AG08395 (cell line): ENCODE results near the gene DOK4.

ENCODE experiments used
- DNase-seq: peaks from one replicate; pipeline ENCODE4 v3.0.0; 2012; ENCODE audit warnings: mixed read lengths, low spot score

The DOK4 gene

GRCh38 chr16:57477531-57478202, 8.6 kb downstream of the DOK4 start:
- no peak for DNase-seq

GRCh38 chr16:57476546-57477410, 9.5 kb downstream of the DOK4 start:
- no peak for DNase-seq

- no peak for DNase-seq
These were observed 10.5 kb downstream of the DOK4 start for GRCh38 chr16:57475711-57476339.

- no peak for DNase-seq
These were observed 11.3 kb downstream of the DOK4 start for GRCh38 chr16:57474671-57475661.

DNA sequence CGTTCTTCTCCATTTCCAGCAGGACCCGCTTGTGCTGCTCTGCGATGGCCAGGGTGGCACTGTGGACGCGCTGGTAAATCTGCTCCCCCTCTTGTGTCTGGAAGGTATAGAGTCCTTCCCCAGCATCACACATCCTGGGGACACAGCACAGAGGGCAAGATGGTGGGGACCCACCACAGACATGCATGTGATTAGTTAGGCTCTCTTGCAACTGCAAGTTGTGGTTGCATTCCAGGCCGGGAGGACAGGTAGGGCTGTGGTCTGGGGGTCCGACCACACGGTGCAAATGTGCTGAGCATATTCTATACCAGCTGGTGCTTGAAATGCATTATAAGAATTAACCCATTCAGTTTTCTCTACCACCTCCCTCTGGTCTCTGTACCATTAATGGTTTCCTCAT, 12.4 kb downstream of the DOK4 start:
- DNase-seq: no peak

GRCh38 chr16:57473176-57473840, 13.0 kb downstream of the DOK4 start:
- no peak for DNase-seq

GRCh38 chr16:57472665-57473060, 13.6 kb downstream of the DOK4 start:
- no peak for DNase-seq

DNA sequence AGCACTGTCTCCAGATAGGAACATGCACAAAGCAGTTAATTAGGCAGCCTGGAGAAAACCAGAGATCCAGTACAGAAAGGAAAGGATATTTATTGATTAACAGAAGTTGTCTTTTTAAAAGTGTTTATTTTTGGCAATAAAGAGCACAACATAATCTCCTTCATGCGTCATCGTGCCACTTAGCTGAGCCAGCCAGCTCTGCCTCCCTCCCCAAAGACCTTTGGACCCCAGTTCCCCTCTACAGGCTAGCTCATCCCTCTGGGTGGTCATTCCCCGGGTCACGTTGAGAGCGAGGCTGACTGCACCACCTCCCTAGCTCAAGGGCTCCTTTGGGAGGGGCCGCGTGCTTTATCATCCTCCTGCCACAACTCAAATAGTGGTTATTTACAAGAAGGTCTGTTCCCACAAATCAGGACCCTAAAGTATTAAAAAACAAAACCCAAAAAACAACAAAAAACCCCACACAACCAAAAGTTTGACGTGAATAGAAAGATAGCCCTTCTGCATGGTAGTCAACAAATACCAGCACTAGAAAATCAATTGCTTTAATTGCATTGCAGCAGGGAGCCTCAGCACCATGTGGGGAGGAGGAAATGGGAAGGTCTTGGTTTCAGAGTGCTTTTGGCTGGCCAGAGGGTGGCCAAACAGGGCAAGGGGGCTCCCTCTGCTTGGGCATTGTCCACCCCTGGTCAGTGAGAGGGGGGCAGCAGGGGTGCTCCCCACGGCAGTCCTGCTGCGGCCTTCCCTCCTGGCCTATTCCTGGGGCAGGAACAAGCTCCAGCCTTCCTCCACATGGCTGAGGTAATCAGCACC, 14.2 kb downstream of the DOK4 start:
- DNase-seq: no peak

DNA sequence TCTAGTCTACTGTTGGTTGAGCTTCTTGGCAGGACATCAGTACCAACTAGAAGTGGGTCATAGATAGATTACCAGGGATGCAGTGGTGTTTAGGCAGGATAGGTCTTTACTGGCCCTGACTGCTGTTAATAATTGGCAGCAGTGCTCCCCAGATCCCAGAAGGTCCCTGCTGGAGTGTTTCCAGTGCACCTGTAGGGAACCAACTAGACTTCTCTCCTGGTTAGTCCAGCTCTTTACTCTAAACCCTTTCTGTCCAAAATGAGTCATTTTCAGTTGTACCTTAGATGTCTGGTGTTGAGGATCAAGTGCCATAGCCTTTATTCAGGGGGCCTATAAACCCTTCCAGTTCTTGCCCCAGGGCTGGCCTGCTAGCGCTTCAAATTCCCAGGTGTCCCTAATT, 15.1 kb downstream of the DOK4 start:
- DNase-seq: no peak

GRCh38 chr16:57470711-57471110, 15.6 kb downstream of the DOK4 start:
- peak; percentile 11 for DNase-seq

GRCh38 chr16:57469917-57470470, 16.3 kb downstream of the DOK4 start:
- no peak for DNase-seq

DNA sequence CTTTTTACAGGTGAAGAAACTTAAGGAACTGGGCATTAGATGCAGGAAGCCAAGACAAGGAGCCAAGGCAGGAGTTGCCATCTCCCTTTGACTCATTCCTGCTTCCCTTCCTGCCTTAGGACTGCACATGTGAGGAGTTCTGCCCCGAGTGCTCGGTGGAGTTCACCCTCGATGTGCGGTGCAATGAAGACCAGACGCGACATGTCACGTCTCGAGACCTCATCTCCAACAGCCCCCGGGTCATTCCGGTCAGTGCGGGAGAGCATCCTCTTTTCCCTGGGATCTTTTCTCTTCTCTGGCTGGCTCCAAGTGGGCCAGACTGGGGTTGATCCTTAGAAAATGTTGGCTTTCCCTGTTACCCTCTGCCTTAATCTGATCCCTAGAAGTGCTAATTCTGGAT, 17.2 kb downstream of the DOK4 start:
- DNase-seq: no peak

DNA sequence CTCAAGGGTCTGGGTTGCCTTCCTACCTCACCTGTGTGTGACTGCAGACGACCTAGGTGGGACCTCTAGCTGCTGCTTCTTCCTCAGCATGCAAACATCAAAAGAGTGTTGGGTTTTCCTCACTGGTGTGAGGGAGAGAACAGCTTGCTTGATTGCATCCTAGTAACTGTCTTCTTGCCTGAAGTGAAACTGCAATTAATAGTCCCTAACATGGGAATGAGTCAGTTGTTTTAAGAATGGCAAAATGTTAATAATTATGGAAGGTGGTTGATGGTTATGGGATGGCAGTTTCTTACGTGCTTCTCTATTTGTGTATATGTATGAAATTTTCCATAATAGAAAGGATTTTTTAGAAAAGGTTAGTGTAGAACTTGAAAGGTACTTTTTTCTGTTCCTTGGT, 17.9 kb downstream of the DOK4 start:
- DNase-seq: no peak

DNA sequence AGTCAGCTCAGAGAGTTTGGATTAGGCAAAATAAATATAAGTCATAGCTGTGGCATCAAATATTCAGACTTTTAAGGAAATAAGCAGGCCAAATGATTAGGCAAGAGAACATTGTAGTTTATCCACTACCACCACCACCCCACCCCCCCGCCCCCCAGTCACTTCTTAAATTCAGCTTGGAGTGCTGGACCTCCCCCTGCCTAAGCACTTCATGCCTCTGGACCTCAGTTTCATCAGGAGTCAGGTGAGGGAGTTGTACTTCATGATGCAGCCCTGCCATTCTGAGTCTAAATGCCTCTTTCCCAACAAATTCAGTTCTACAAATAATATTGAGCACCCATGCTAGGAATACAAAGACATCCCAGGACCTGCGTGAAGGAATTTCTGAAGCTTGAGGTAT, 21.8 kb downstream of the DOK4 start:
- no peak for DNase-seq

GRCh38 chr16:57462978-57463362, 23.3 kb downstream of the DOK4 start:
- no peak for DNase-seq

- peak; percentile 91 for DNase-seq
These were observed 23.9 kb downstream of the DOK4 start, which contains the start of gene POLR2C for GRCh38 chr16:57462209-57462977. Gene POLR2C (plus strand): TSS chr16:57462679. CDS start chr16:57462725, 46 bp downstream.

- no peak for DNase-seq
These were observed 34.3 kb downstream of the DOK4 start for GRCh38 chr16:57452021-57452420.

DNA sequence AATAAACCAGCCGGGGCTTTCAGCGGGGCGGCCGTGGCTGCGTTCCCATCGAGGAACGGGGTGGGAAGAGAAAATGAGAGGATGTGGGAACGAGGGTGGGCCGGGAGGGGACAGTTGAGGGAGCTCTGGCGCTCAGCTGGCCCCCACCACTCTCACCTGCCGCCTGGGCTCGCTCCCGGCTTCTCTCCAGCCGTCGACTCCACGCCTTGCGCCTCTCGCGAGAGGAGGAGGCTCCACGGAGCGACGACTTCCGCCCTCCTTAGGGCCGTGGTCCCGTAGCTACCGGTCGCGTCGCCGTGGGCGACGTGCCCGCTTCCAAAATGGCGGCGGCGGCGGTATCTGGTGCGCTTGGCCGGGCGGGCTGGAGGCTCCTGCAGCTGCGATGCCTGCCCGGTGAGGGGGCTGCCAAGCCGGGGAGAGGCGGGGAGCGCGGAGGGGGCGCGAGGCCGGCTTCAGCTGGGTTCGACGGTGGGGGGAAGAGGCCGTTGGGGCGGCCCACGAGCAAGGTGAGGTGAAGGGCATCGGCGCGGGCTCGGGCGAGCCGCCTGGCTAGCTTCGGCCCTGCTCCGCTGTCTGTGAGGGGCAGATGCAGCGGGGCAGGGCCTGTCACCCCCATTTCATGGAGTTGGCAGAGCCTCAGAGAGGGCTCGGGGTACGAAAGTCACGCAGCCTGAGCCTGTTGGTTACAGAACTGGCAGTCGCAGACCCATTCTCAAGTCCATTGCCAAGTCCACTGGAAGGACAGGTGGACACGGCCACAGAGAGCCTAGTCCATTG, 38.9 kb downstream of the DOK4 start, which contains the start of the genes CIAPIN1 and COQ9:
TSS of gene CIAPIN1 (minus strand) at position 200 of the 777 bp plus-strand sequence. CDS start 6,457 bp downstream, outside the sequence.
TSS of gene COQ9 (plus strand) at position 294 of the 777 bp plus-strand sequence. CDS start at position 321, 27 bp downstream.
- DNase-seq: peak; percentile 96
